Kidney (tissue), 22 donors: Measurements from ENCODE around the gene TSPYL6. TPM values are rescaled to one million over a fixed set of nuclear protein-coding genes. Genes with fewer than 3 reads are reported as not detected.

Source experiments
- DNase-seq, 5 donors: peaks; one replicate each; pipeline ENCODE4 v3.0.0-alpha.2; 2013 to 2020
- FAIRE-seq: peaks from 2 replicates; lab custom pipeline; 2012; peaks lifted over from hg19 to GRCh38; lab: Jason Lieb, UNC
- H3K27ac ChIP-seq, 2 donors: one replicate each; pipeline ENCODE4 v1.7.0; 2013; ENCODE audit warnings: low read depth in 2 of 2, low read length in 2 of 2, inconsistent platforms in 1 of 2
- H3K27me3 ChIP-seq: one replicate; pipeline ENCODE4 v1.7.1; 2013; ENCODE audit warnings: low read length, inconsistent platforms; ENCODE audit not compliant: control insufficient read depth, insufficient read depth
- H3K36me3 ChIP-seq, 3 donors: one replicate each; pipeline versions ENCODE4 v1.7.0 to v1.7.1; 2013; ENCODE audit warnings: low read length in 3 of 3, control low read depth in 1 of 3, inconsistent platforms in 1 of 3; ENCODE audit not compliant: insufficient read depth in 3 of 3, control insufficient read depth in 2 of 3
- H3K4me1 ChIP-seq, 3 donors: one replicate each; pipeline versions ENCODE4 v1.7.0 to v1.7.1; 2013; ENCODE audit warnings: low read length in 3 of 3, inconsistent platforms in 1 of 3, low read depth in 1 of 3; ENCODE audit not compliant: control insufficient read depth in 2 of 3, insufficient read depth in 2 of 3
- H3K4me3 ChIP-seq, 3 donors: one replicate each; pipeline versions ENCODE4 v1.7.0 to v1.8.1; 2013; ENCODE audit warnings: low read length in 3 of 3, control low read depth in 1 of 3, inconsistent platforms in 1 of 3
- H3K9ac ChIP-seq, 3 donors: one replicate each; pipeline versions ENCODE4 v1.7.0 to v1.7.1; 2013; ENCODE audit warnings: low read length in 3 of 3, control low read depth in 1 of 3, inconsistent platforms in 1 of 3
- H3K9me3 ChIP-seq, 3 donors: one replicate each; pipeline versions ENCODE4 v1.7.0 to v1.7.1; 2013; ENCODE audit warnings: low read length in 3 of 3, control low read depth in 1 of 3, inconsistent platforms in 1 of 3; ENCODE audit not compliant: control insufficient read depth in 2 of 3, insufficient read depth in 1 of 3
- CTCF ChIP-seq: IDR thresholded peaks from 3 replicates; pipeline ENCODE4 v1.5.1; 2012; ENCODE audit warnings: mild to moderate bottlenecking, moderate library complexity, borderline replicate concordance; ENCODE audit not compliant: insufficient read depth; ENCODE audit errors: extremely low read depth
- intact Hi-C: fragments of 100-400 bp; cut with DNase I; formaldehyde crosslinking; loops from one replicate; pipeline ENCODE4 v1.11.1; 2022
- long read RNA-seq, 10 donors: library from polyadenylated mRNA in 1 of 10; unstranded in 1 of 10; transcript quantifications; one replicate each; pipeline ENCODE4 v2.0.0 and lab custom pipeline, GENCODE V29; 2021 to 2026
- polyA plus RNA-seq: library from polyadenylated mRNA; stranded (reverse); fragments of 350-450 nt; fragmentation: Illumina TruSeq; extraction: RNeasy Lipid Tissue Mini Kit (QIAGEN cat#74804); gene quantifications from one replicate; pipeline ENCODE4 v1.2.3, GENCODE V29; 2014; ENCODE audit warnings: low read depth, low replicate concordance; ENCODE audit not compliant: insufficient read depth
- total RNA-seq: library from RNA; stranded (reverse); fragmentation: NEBNext Ultra II Directional; extraction: Animal tissue kit (Norgen Biotek cat#: 25700); gene quantifications from one replicate; pipeline ENCODE4 v1.2.1, GENCODE V29; 2021
- donor health status: control.
- donor health status: control.
- donor health status: control.
- donor health status: control.
- donor health status: control.
- donor health status: DM: yes; HTN: yes; CAD: no.
- donor health status: Normal renal cell carcinoma (clear cell type).

The TSPYL6 gene
- not detected for total RNA-seq
- polyA plus RNA-seq = not detected
- long read RNA-seq, donor 1 = 0 reads
- long read RNA-seq, donor 2, partial matches to known transcripts = 6 of 27 reads
- long read RNA-seq, donor 2, other reads (novel, unspliced or antisense) = 21 of 27 reads
- long read RNA-seq, donor 3 = 0 reads
- long read RNA-seq, donor 4 = 0 reads
- long read RNA-seq, donor 5 = 0 reads
- long read RNA-seq, donor 6 = 0 reads
- long read RNA-seq, donor 7 = 0 reads
- long read RNA-seq, donor 8, partial matches to known transcripts = 0 of 1 reads
- long read RNA-seq, donor 8, other reads (novel, unspliced or antisense) = 0 of 1 reads
- long read RNA-seq, donor 9 = 0 reads
- long read RNA-seq, donor 10 = 0 reads

- Histone ChIP-seq H3K9me3 (no peaks in the 10 kb centered on the region), H3K4me1 (peaks cover 0 to under 1% (median 0%) of the 10 kb centered on the region in 3 donors), H3K27me3 (no peaks in the 10 kb centered on the region), H3K36me3 (no peaks in the 10 kb centered on the region), H3K9ac (no peak within 1 kb of the TSS), H3K27ac (no peak within 1 kb of the TSS), H3K4me3 (no peak within 1 kb of the TSS)
- no peak for TF ChIP-seq CTCF
- no peak for DNase-seq
- FAIRE-seq = no peak
- intact Hi-C loops = no loop called here
These were observed at the start of gene TSPYL6 for GRCh38 chr2:54256091-54256694. TSPYL6 (minus strand) TSS chr2:54256229; CDS start chr2:54256151, 78 bp downstream.

GRCh38 chr2:54303631-54304030, 47.6 kb upstream of the TSPYL6 start:
- Histone ChIP-seq H3K4me3 (no peak overlapping the region), H3K27me3 (no peaks in the 10 kb centered on the region), H3K27ac (no peak overlapping the region), H3K4me1 (no peaks in the 10 kb centered on the region), H3K9me3 (no peaks in the 10 kb centered on the region), H3K9ac (no peak overlapping the region), H3K36me3 (no peaks in the 10 kb centered on the region)
- no peak for FAIRE-seq
- no peak for TF ChIP-seq CTCF
- intact Hi-C loops = no loop called here
- no peak for DNase-seq

GRCh38 chr2:54298514-54298913, 42.5 kb upstream of the TSPYL6 start:
- DNase-seq (no peak), FAIRE-seq (no peak)
- TF ChIP-seq CTCF = no peak

More at GRCh38 chr2:54298514-54298913, 42.5 kb upstream of the TSPYL6 start:
- Histone ChIP-seq H3K27ac (no peak overlapping the region), H3K9me3 (no peaks in the 10 kb centered on the region), H3K27me3 (no peaks in the 10 kb centered on the region), H3K4me3 (no peak overlapping the region), H3K9ac (no peak overlapping the region), H3K36me3 (no peaks in the 10 kb centered on the region), H3K4me1 (no peaks in the 10 kb centered on the region)
- intact Hi-C loops = no loop called here
